Measurements from ENCODE around the gene TMEM178B.
"Not testable (repeated sequence)": the region's sequence is repeated elsewhere in the genome, so short reads cannot be mapped to it uniquely, and the experiment has no call there.

TMEM178B gene

DNA sequence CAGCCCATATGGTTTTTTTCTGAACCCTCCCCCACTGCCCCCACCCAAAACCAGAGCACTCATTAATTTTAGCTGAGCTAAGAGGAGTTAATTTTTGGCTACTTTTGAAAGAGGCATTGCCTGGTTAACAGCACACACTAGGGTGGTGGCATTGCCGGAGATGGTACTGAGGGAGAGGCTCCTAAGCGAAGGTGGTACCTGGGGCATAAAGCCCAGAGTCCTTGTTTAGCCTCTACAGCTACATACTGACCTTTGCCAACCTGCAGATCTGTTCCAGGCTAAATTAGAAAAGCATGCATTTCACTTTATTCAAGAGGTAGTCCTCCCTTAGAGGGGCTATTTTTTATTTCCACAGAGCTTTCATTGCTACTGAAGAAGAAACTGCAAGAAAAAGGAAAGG is 304.5 kb downstream of the TMEM178B start:
- Histone ChIP-seq H3K9me3 (ENCODE audit: control insufficient read depth, low read length) (no peaks in the 10 kb centered on the region), H3K27me3 (replicated peaks; ENCODE audit: control insufficient read depth, insufficient read depth, low read length) (no peaks in the 10 kb centered on the region), H3K9ac (ENCODE audit: low read length) (no peak overlapping the region), H3K4me1 (ENCODE audit: control insufficient read depth, insufficient read depth, low read length) (no peaks in the 10 kb centered on the region), H3K4me3 (ENCODE audit: low read length) (no peak overlapping the region), H3K36me3 (ENCODE audit: control insufficient read depth, insufficient read depth, low read length, severe bottlenecking) (no peaks in the 10 kb centered on the region)
- no peak for DNase-seq (ENCODE audit: low read depth)

DNA sequence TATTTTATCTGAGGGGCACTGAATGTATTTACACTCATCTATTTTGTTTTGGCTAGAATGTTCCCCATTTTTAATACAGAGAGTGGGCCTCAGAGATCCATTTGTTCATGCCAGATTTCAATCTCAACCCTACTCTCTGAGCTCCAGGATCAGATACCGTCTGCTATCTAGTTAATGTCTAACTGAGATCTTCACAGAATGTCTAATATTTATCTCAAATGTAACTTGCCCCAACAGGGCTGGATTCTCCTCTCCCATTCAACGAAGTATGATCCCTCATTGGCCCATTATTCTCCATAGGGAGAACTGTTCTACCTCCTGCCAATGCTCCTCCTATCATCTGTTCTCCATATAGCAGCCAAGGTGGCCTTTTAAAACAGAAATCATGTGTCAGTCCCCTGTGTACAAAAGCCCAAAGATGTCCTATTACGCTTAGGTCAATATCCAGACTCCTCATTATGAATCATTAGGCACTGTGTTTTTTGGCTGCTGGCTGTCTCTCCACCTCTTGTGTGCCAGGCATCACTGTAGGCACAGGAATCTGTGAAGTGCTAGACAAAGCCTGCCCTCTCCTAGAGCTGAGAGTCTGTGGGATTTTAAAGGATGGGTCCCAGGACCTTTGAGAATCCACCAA is 308.0 kb downstream of the TMEM178B start:
- no peaks in the 10 kb centered on the region for H3K9me3 ChIP-seq (ENCODE audit: control insufficient read depth, low read length)

DNA sequence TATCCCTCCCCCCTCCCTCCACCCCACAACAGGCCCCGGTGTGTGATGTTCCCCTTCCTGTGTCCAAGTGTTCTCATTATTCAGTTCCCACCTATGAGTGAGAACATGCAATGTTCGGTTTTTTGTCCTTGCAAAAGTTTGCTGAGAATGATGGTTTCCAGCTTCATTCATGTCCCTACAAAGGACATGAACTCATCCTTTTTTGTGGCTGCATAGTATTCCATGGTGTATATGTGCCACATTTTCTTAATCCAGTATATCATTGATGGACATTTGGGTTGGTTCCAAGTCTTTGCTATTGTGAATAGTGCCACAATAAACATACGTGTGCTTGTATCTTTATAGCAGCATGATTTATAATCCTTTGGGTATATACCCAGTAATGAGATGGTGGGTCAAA is 309.5 kb downstream of the TMEM178B start:
- DNase-seq (ENCODE audit: low read depth); H3K4me1 ChIP-seq (ENCODE audit: control insufficient read depth, insufficient read depth, low read length); H3K36me3 ChIP-seq (ENCODE audit: control insufficient read depth, insufficient read depth, low read length, severe bottlenecking); H3K27me3 ChIP-seq (replicated peaks; ENCODE audit: control insufficient read depth, insufficient read depth, low read length); H3K9ac ChIP-seq (ENCODE audit: low read length); H3K9me3 ChIP-seq (ENCODE audit: control insufficient read depth, low read length); H3K4me3 ChIP-seq (ENCODE audit: low read length): not testable (repeated sequence)

More for the DNA sequence above, 308.0 kb downstream of the TMEM178B start:
- H3K4me1 ChIP-seq (ENCODE audit: control insufficient read depth, insufficient read depth, low read length): no peaks in the 10 kb centered on the region
- no peak overlapping the region for H3K4me3 ChIP-seq (ENCODE audit: low read length)
- DNase-seq (ENCODE audit: low read depth): no peak
- no peaks in the 10 kb centered on the region for H3K36me3 ChIP-seq (ENCODE audit: control insufficient read depth, insufficient read depth, low read length, severe bottlenecking)
- H3K27me3 ChIP-seq (replicated peaks; ENCODE audit: control insufficient read depth, insufficient read depth, low read length): no peaks in the 10 kb centered on the region
- no peak overlapping the region for H3K9ac ChIP-seq (ENCODE audit: low read length)

DNA sequence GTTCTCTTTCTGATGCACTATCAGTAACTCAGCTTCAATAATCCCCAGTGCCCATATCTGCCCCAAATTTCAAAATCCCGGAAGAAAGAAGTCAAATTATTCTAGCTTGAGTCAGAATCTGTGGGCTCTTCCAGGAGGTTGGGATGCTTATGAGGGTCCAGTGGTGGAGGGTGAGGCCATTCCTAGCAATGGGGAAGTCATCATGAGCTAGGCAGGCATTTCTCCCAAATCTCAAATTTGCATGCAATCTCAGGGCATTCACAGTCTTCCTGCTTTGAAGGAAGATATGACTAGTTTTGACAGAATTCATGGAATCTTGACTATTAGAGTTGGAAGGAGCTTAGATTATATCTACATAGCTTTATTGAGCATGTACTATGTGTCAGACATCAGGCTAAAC is 313.0 kb downstream of the TMEM178B start:
- Histone ChIP-seq H3K4me1 (ENCODE audit: control insufficient read depth, insufficient read depth, low read length) (no peaks in the 10 kb centered on the region), H3K36me3 (ENCODE audit: control insufficient read depth, insufficient read depth, low read length, severe bottlenecking) (no peaks in the 10 kb centered on the region), H3K9ac (ENCODE audit: low read length) (no peak overlapping the region), H3K27me3 (replicated peaks; ENCODE audit: control insufficient read depth, insufficient read depth, low read length) (no peaks in the 10 kb centered on the region), H3K4me3 (ENCODE audit: low read length) (no peak overlapping the region), H3K9me3 (ENCODE audit: control insufficient read depth, low read length) (no peaks in the 10 kb centered on the region)
- DNase-seq (ENCODE audit: low read depth): no peak

DNA sequence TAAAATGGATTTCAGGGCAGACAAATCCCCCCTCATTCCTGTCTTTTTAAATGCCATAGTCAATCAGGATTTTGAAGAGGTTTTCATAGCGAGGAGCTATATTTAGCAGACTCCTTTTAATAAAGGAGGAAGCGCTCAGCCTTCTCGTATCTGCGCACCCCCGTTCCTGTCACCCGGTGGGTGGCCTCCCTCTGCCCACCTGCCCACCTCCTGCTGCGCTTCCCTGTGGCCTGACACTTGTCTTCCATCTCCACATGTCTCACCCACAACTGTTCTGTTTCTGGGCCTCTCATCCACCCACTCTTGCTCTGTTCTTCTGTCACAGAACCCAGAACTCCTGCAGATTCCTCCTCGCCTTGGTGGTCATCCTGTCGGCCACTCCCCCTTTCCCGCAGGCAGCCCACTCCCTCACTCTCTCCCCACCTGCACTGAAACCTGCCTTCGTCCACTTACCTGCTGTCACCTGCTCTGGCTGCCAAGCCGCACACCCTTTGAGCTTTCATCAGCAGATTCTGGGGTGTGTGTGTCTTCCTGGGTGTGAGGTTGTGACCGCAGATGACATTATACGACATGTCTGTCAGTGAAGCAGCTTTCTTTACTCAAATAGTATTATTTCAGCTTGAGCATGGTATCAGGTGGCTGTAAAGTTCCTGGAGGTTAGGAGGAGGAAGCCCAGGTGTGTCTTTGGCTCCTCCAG is 313.8 kb downstream of the TMEM178B start:
- Histone ChIP-seq H3K27me3 (replicated peaks; ENCODE audit: control insufficient read depth, insufficient read depth, low read length) (no peaks in the 10 kb centered on the region), H3K4me3 (ENCODE audit: low read length) (no peak overlapping the region), H3K4me1 (ENCODE audit: control insufficient read depth, insufficient read depth, low read length) (no peaks in the 10 kb centered on the region), H3K9ac (ENCODE audit: low read length) (no peak overlapping the region), H3K36me3 (ENCODE audit: control insufficient read depth, insufficient read depth, low read length, severe bottlenecking) (no peaks in the 10 kb centered on the region), H3K9me3 (ENCODE audit: control insufficient read depth, low read length) (no peaks in the 10 kb centered on the region)
- DNase-seq (ENCODE audit: low read depth): no peak

DNA sequence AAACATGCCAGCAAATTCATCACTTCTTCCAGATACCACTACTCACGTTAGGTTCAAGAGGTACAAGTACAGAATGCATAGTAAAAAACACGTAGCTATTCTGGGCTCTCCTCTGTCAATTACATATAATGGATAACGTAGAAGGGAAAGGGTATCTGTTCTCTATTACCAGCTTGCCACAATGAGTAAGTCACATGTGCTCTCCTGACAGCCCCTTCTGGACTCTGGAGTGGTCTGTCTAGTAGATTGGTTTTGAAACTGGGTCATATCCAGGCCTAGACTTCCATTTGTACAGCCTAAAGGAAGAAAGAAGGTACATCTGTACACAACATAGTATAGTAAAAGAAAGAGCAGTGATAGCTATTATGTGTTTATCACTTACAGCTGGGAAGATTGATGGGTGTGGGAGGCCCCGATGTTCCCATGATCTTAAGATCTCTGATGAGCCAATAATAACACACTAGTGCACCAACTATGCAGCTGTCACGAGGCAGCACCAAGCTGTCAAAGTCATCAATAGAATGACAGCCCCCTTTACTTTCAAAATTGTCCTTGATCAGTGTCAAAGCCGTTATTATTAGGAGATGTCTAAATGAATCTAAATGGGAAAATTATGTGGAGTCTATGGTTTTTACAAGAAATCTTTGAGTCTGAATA is 315.4 kb downstream of the TMEM178B start:
- Histone ChIP-seq H3K27me3 (replicated peaks; ENCODE audit: control insufficient read depth, insufficient read depth, low read length) (no peaks in the 10 kb centered on the region), H3K36me3 (ENCODE audit: control insufficient read depth, insufficient read depth, low read length, severe bottlenecking) (no peaks in the 10 kb centered on the region), H3K9me3 (ENCODE audit: control insufficient read depth, low read length) (no peaks in the 10 kb centered on the region), H3K4me3 (ENCODE audit: low read length) (no peak overlapping the region), H3K9ac (ENCODE audit: low read length) (no peak overlapping the region), H3K4me1 (ENCODE audit: control insufficient read depth, insufficient read depth, low read length) (no peaks in the 10 kb centered on the region)
- no peak for DNase-seq (ENCODE audit: low read depth)

DNA sequence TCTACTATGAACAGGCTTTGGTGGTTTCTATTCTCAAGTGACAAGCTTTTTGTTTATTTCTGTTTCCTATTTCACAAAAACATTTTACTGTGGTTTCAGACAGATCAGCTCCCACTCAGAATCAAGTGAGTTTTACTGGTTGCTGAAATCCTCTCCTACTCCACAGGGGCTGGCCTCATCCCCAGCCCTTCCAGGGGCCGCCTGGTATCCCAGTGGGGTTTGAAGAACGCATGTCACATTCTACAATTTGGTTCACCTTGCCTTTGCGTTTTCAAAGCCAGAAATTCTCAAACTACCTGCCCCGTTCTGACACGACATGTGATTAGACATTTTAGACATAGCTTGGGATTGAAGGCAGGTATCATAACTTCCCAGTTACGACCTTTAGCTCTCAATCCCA is 316.5 kb downstream of the TMEM178B start:
- Histone ChIP-seq H3K36me3 (ENCODE audit: control insufficient read depth, insufficient read depth, low read length, severe bottlenecking) (no peaks in the 10 kb centered on the region), H3K4me1 (ENCODE audit: control insufficient read depth, insufficient read depth, low read length) (no peaks in the 10 kb centered on the region), H3K9me3 (ENCODE audit: control insufficient read depth, low read length) (no peaks in the 10 kb centered on the region), H3K4me3 (ENCODE audit: low read length) (no peak overlapping the region), H3K27me3 (replicated peaks; ENCODE audit: control insufficient read depth, insufficient read depth, low read length) (no peaks in the 10 kb centered on the region), H3K9ac (ENCODE audit: low read length) (no peak overlapping the region)
- DNase-seq (ENCODE audit: low read depth): no peak

DNA sequence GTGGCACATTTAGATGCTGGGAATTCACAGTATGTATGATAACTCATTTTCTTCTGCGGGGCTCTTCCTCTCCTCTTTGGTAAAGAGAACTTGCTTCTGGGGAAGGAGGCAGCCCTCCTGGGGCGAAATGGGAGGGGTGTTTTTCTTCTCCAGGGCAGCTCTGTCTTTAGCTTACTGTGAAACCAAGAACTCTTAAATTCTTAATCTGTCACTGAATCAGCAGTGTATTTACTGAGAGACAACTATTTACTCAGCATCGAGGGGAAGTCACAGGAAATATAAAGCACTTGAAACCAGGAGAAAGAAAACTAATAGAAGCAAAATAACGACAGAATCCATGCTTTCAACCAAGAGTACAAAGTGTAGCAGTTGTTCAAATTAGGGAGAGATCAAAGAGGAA is 319.2 kb downstream of the TMEM178B start:
- Histone ChIP-seq H3K4me1 (ENCODE audit: control insufficient read depth, insufficient read depth, low read length) (no peaks in the 10 kb centered on the region), H3K9ac (ENCODE audit: low read length) (no peak overlapping the region), H3K36me3 (ENCODE audit: control insufficient read depth, insufficient read depth, low read length, severe bottlenecking) (no peaks in the 10 kb centered on the region), H3K9me3 (ENCODE audit: control insufficient read depth, low read length) (no peaks in the 10 kb centered on the region), H3K27me3 (replicated peaks; ENCODE audit: control insufficient read depth, insufficient read depth, low read length) (peaks cover 1% of the 10 kb centered on the region), H3K4me3 (ENCODE audit: low read length) (no peak overlapping the region)
- no peak for DNase-seq (ENCODE audit: low read depth)

DNA sequence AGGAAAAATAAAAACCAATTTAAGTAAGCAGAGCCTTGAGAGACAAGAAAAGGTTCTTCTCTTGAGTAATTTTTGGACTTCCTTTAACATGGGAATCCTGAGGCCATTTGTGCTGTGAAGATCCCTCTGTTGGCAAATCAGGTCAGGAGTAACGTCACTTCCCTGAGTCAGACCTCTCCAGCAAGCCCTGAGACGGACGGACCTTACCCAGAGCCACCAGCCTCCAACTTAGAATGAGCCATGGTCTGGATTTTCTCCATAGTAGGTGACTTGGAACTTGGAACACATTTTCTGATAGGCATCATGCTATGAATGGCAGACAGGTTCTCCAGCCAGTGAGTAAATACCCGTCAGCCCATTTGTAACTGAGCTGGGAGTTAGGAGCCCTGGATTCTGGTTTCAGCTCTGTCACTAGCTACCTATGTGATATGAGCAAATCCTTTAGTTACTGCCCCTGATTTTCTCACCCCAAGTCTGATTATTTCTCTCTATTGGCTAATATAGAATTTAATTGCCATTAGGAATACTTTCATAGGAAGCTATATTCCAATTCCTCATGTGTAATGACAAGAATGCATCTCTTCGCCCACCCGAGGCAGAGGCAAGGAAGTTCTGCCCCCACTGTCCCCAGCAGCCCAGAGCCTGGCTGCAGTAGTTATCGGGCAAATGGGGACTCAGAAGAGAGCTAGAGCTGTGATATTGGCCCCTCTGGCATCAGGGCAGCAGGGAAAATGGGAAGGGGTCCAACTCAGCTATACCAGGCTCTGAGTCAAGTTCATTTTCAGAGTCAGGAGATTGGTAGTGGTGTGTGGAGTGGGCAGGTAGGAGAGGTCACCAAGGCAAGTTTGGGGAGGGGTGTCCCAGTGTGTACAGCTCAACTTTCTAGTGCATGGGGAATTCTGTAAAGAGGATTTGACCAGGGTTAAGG is 323.6 kb downstream of the TMEM178B start:
- DNase-seq (ENCODE audit: low read depth): no peak
- H3K9ac ChIP-seq (ENCODE audit: low read length): no peak overlapping the region
- H3K27me3 ChIP-seq (replicated peaks; ENCODE audit: control insufficient read depth, insufficient read depth, low read length): peaks cover 3% of the 10 kb centered on the region
- H3K9me3 ChIP-seq (ENCODE audit: control insufficient read depth, low read length): no peaks in the 10 kb centered on the region
- H3K4me1 ChIP-seq (ENCODE audit: control insufficient read depth, insufficient read depth, low read length): no peaks in the 10 kb centered on the region
- no peak overlapping the region for H3K4me3 ChIP-seq (ENCODE audit: low read length)
- H3K36me3 ChIP-seq (ENCODE audit: control insufficient read depth, insufficient read depth, low read length, severe bottlenecking): no peaks in the 10 kb centered on the region

DNA sequence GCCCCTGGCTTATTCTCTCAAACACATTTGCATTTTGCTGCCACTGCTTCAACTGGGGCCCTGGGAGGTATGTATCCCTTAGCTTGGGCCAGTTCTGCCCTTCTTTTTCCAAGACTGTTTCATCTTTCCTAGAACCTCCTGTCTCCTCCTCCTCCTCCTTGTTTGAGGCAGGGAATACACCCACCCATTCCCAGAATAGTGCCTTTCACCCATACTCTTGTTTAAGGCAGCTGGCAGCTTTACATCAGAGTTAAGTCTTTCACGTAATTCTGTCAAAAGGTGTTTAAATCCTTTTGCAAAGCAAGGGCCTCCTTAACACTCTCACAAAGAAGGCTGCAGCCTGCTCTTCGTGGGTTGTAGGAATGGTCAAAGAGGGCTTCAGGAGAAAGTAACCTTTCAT is 326.5 kb downstream of the TMEM178B start:
- H3K9me3 ChIP-seq (ENCODE audit: control insufficient read depth, low read length): peaks cover 2% of the 10 kb centered on the region
- no peak overlapping the region for H3K9ac ChIP-seq (ENCODE audit: low read length)
- no peak overlapping the region for H3K4me3 ChIP-seq (ENCODE audit: low read length)
- H3K36me3 ChIP-seq (ENCODE audit: control insufficient read depth, insufficient read depth, low read length, severe bottlenecking): no peaks in the 10 kb centered on the region
- H3K27me3 ChIP-seq (replicated peaks; ENCODE audit: control insufficient read depth, insufficient read depth, low read length): peaks cover 3% of the 10 kb centered on the region
- no peak for DNase-seq (ENCODE audit: low read depth)
- no peaks in the 10 kb centered on the region for H3K4me1 ChIP-seq (ENCODE audit: control insufficient read depth, insufficient read depth, low read length)
